Non-pigmented ciliary epithelial cell (primary cell): ENCODE results near the gene USP3.

Experiments used
- DNase-seq: peaks from one replicate; pipeline ENCODE4 v3.0.0-alpha.2; 2010; ENCODE audit warnings: low read depth

USP3 gene

GRCh38 chr15:63504247-63504978 lies at the start of gene USP3:
Gene USP3, plus strand, starts transcription at chr15:63504593. Its CDS starts 147 bp downstream, at chr15:63504740.
- DNase-seq = peak; percentile 79

- DNase-seq = no peak
Observed at GRCh38 chr15:63456258-63456657, 48.1 kb upstream of the USP3 start.

- DNase-seq = no peak
Observed at GRCh38 chr15:63457379-63457778, 47.0 kb upstream of the USP3 start.

- no peak for DNase-seq
Observed at GRCh38 chr15:63458026-63458425, 46.4 kb upstream of the USP3 start.

- no peak for DNase-seq
Observed at GRCh38 chr15:63458794-63459395, 45.5 kb upstream of the USP3 start.

- no peak for DNase-seq
Observed at GRCh38 chr15:63460210-63461155, 43.9 kb upstream of the USP3 start.

- no peak for DNase-seq
Observed at GRCh38 chr15:63461230-63461985, 43.0 kb upstream of the USP3 start.

- DNase-seq = no peak
Observed at GRCh38 chr15:63462088-63462487, 42.3 kb upstream of the USP3 start.

GRCh38 chr15:63463036-63463435 lies 41.4 kb upstream of the USP3 start:
- no peak for DNase-seq

- DNase-seq = no peak
Observed at GRCh38 chr15:63463793-63464192, 40.6 kb upstream of the USP3 start.

- DNase-seq = no peak
Observed at GRCh38 chr15:63465104-63465503, 39.3 kb upstream of the USP3 start.

GRCh38 chr15:63466378-63467192 lies 37.8 kb upstream of the USP3 start:
- DNase-seq = no peak

GRCh38 chr15:63469190-63469589 lies 35.2 kb upstream of the USP3 start:
- no peak for DNase-seq

- no peak for DNase-seq
Observed at GRCh38 chr15:63469984-63470383, 34.4 kb upstream of the USP3 start.

- no peak for DNase-seq
Observed at GRCh38 chr15:63473007-63473748, 31.2 kb upstream of the USP3 start.

- DNase-seq = no peak
Observed at GRCh38 chr15:63473749-63473998, 30.7 kb upstream of the USP3 start.

- DNase-seq = no peak
Observed at GRCh38 chr15:63473999-63474809, 30.2 kb upstream of the USP3 start.

- DNase-seq = no peak
Observed at GRCh38 chr15:63474810-63475316, 29.5 kb upstream of the USP3 start.

GRCh38 chr15:63475707-63476106 lies 28.7 kb upstream of the USP3 start:
- DNase-seq = no peak

GRCh38 chr15:63476229-63476632 lies 28.2 kb upstream of the USP3 start:
- peak; percentile 96 for DNase-seq
